Uterus (tissue), 4 donors: ENCODE data around the gene CDH16. TPM values are rescaled to one million over a fixed set of nuclear protein-coding genes. Genes with fewer than 3 reads are reported as not detected.
"Not testable (repeated sequence)": the region's sequence is repeated elsewhere in the genome, so short reads cannot be mapped to it uniquely, and the experiment has no call there.

Experiments used
- DNase-seq, 2 donors: peaks; one replicate each; pipeline ENCODE4 v3.0.0-alpha.2; 2019 to 2020
- H3K27ac ChIP-seq, 2 donors: fragments of 200-600 bp; sonication (generic); 1 replicate in 1 of 2; 2 replicates in 1 of 2; pipeline ENCODE4 v1.5.1; 2016 to 2018
- H3K27me3 ChIP-seq, 2 donors: fragments of 200-600 bp; sonication (generic); one replicate each; pipeline ENCODE4 v1.5.1; 2018 to 2019; ENCODE audit warnings: control low read depth in 1 of 2
- H3K36me3 ChIP-seq, 2 donors: fragments of 200-600 bp; sonication (generic); one replicate each; pipeline ENCODE4 v1.5.1; 2019; ENCODE audit warnings: control low read depth in 1 of 2
- H3K4me1 ChIP-seq, 2 donors: fragments of 200-600 bp; sonication (generic); one replicate each; pipeline ENCODE4 v1.5.1; 2018 to 2019; ENCODE audit warnings: control low read depth in 1 of 2
- H3K4me3 ChIP-seq, 2 donors: fragments of 200-600 bp; sonication (generic); 1 replicate in 1 of 2; 2 replicates in 1 of 2; pipeline ENCODE4 v1.5.1; 2018 to 2019; ENCODE audit warnings: mild to moderate bottlenecking in 1 of 2
- H3K9me3 ChIP-seq, 2 donors: fragments of 200-600 bp; sonication (generic); one replicate each; pipeline ENCODE4 v1.5.1; 2019; ENCODE audit warnings: control low read depth in 1 of 2
- POLR2A ChIP-seq, 2 donors: fragments of 450-650 bp; IDR thresholded peaks; one replicate each; pipeline ENCODE4 v1.6.1; 2016; ENCODE audit warnings: antibody characterized with exemption in 2 of 2, mild to moderate bottlenecking in 1 of 2, moderate library complexity in 1 of 2
- intact Hi-C: fragments of 100-400 bp; cut with DNase I; formaldehyde crosslinking; loops from one replicate; pipeline ENCODE4 v1.15.1; 2023; ENCODE audit warnings: low total_unique reads
- total RNA-seq, 4 donors: library from RNA; depleted of rRNA in 3 of 4; stranded (reverse); fragments of >200 nt in 3 of 4; gene quantifications; one replicate each; pipeline versions ENCODE4 v1.1.0 to v1.2.4, GENCODE V29; 2014 to 2023
- TF ChIP-seq, protein P1 (sequence below), 4 experiments: fragments of 200-600 bp in 2 of 4; fragments of 450-650 bp in 2 of 4; sonication (generic) in 2 of 4; IDR thresholded peaks; one replicate each; pipeline ENCODE4 v1.5.1; 2016 to 2019; ENCODE audit warnings: antibody characterized with exemption in 4 of 4, mild to moderate bottlenecking in 2 of 4, moderate library complexity in 1 of 4
- donor health status: DM: yes; HTN: yes; CAD: no.

Gene CDH16
- total RNA-seq, 4 donors from 2014 or later: 12.6 TPM; not detected in 3

DNA sequence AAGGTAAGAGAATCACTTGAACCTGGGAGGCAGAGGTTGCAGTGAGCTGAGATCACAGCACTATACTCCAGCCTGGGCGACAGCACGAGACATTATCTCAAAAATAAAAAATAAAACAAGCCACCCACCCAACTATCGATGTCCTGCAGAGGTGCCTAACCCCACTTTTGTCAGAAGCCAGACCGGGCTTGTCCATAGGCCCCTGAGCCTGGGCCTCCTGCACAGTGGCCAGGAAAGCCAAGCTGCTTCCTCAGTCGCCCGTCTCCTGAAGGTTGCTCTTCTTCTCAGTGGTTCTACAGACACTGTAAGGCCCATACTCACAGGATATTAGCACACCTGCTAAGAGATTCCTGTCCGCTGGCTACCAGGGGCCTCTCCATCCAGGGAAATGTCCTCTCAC lies 27.9 kb upstream of the CDH16 start:
- peaks cover 0 to 7% of the 10 kb centered on the region in 2 donors for H3K4me1 ChIP-seq
- TF ChIP-seq, protein P1, sequence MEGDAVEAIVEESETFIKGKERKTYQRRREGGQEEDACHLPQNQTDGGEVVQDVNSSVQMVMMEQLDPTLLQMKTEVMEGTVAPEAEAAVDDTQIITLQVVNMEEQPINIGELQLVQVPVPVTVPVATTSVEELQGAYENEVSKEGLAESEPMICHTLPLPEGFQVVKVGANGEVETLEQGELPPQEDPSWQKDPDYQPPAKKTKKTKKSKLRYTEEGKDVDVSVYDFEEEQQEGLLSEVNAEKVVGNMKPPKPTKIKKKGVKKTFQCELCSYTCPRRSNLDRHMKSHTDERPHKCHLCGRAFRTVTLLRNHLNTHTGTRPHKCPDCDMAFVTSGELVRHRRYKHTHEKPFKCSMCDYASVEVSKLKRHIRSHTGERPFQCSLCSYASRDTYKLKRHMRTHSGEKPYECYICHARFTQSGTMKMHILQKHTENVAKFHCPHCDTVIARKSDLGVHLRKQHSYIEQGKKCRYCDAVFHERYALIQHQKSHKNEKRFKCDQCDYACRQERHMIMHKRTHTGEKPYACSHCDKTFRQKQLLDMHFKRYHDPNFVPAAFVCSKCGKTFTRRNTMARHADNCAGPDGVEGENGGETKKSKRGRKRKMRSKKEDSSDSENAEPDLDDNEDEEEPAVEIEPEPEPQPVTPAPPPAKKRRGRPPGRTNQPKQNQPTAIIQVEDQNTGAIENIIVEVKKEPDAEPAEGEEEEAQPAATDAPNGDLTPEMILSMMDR (IDR thresholded peaks at IDR 0.05): no peak
- no peak for TF ChIP-seq POLR2A (IDR thresholded peaks at IDR 0.05)
- no peaks in the 10 kb centered on the region for H3K27me3 ChIP-seq
- DNase-seq: no peak
- intact Hi-C loops: no loop called here
- no peak overlapping the region for H3K27ac ChIP-seq
- no peak overlapping the region for H3K4me3 ChIP-seq
- no peaks in the 10 kb centered on the region for H3K36me3 ChIP-seq
- H3K9me3 ChIP-seq: no peaks in the 10 kb centered on the region

DNA sequence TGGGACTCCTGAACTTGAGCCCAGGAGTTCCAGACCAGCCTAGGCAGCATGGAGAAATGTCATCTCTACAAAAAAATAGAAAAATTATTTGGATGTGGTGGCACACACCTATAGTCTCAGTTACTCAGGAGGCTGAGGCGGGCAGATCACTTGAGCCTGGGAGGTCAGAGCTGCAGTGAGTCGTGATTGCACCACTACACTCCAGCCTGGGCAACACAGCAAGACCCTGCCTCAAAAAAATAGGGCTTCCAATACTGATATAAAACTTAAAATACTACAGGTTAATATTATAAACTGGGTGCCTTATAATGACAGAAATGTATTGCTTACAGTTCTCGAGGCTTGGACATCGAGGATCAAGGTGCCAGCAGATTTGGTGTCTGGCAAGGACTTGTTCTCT lies 27.3 kb upstream of the CDH16 start:
- no peak for DNase-seq
- Histone ChIP-seq H3K4me3 (no peak overlapping the region), H3K27me3 (no peaks in the 10 kb centered on the region), H3K4me1 (peaks cover 0 to 7% of the 10 kb centered on the region in 2 donors), H3K36me3 (no peaks in the 10 kb centered on the region), H3K27ac (no peak overlapping the region), H3K9me3 (no peaks in the 10 kb centered on the region)
- TF ChIP-seq POLR2A (IDR thresholded peaks at IDR 0.05): no peak
- TF ChIP-seq, protein P1 (IDR thresholded peaks at IDR 0.05): no peak
- intact Hi-C loops: no loop called here

DNA sequence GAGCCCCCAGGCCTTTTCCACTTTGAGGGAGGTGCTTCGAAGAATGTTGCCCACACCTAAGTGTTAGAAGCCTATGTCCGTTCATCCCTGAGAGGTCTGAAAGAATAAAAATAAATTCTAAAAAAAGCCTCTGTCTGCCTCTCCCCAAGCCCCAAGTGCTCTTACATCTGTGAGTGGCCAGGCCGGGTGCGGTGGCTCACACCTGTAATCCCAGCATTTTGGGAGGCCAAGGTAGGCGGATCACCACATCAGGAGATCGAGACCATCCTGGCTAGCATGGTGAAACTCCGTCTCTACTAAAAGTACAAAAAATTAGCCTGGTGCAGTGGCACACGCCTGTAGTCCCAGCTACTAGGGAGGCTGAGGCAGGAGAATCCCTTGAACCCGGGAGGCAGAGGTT lies 26.3 kb upstream of the CDH16 start:
- H3K27ac ChIP-seq, H3K9me3 ChIP-seq, DNase-seq, H3K4me3 ChIP-seq, H3K4me1 ChIP-seq, H3K27me3 ChIP-seq, H3K36me3 ChIP-seq, intact Hi-C loops: not testable (repeated sequence)

DNA sequence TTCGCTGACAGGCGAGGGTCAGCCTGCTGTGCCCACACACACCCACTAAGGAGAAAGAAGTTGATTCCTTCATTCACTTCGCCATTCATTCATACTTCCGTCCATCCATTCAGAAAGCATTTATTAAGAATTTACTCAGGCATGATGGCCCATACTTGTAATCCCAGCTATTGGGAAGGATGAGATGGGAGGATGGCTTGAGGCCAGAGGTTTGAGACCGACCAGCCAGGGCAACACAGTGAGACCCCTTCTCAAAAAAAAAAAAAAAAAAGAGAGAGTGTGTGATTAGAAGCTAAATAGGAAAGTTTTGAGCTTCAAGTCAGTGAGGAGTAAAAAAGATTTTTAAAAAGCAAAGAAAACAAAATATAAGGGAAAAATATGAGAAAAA lies 25.4 kb upstream of the CDH16 start:
- no peak overlapping the region for H3K4me3 ChIP-seq
- H3K27ac ChIP-seq: no peak overlapping the region
- no peak for TF ChIP-seq POLR2A (IDR thresholded peaks at IDR 0.05)
- DNase-seq: no peak
- intact Hi-C loops: no loop called here
- no peaks in the 10 kb centered on the region for H3K27me3 ChIP-seq
- H3K4me1 ChIP-seq: peaks cover 0 to 6% of the 10 kb centered on the region in 2 donors
- H3K9me3 ChIP-seq: no peaks in the 10 kb centered on the region
- no peaks in the 10 kb centered on the region for H3K36me3 ChIP-seq

DNA sequence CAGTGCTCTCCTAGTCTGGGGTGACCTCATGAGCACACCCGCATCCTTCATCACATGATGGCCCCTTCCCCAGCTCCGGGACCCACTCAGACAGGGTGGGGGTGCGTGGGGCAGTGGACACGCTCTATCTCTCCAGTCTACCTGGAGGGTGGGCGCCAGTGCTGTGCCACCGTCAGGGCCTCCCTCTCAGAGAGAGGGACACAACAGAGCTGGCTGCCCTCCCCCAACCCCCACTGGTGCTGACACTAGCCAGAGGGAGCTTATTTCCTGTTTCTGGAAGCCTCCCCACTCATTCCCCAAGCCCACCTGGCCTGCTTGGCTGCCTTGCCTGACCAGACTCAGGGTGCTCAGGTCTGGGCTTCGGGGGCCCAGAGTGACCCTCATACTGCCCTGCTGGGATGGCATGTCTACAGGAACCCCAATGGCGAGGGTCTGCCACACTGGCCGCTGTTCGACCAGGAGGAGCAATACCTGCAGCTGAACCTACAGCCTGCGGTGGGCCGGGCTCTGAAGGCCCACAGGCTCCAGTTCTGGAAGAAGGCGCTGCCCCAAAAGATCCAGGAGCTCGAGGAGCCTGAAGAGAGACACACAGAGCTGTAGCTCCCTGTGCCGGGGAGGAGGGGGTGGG lies 24.9 kb upstream of the CDH16 start:
- H3K36me3 ChIP-seq: no peaks in the 10 kb centered on the region
- no peak overlapping the region for H3K4me3 ChIP-seq
- DNase-seq: no peak
- peaks cover 0 to 1% of the 10 kb centered on the region in 2 donors for H3K4me1 ChIP-seq
- TF ChIP-seq POLR2A (IDR thresholded peaks at IDR 0.05): no peak
- TF ChIP-seq, protein P1 (IDR thresholded peaks at IDR 0.05): no peak
- no peak overlapping the region for H3K27ac ChIP-seq
- no peaks in the 10 kb centered on the region for H3K27me3 ChIP-seq
- H3K9me3 ChIP-seq: no peaks in the 10 kb centered on the region
- intact Hi-C loops: no loop called here

DNA sequence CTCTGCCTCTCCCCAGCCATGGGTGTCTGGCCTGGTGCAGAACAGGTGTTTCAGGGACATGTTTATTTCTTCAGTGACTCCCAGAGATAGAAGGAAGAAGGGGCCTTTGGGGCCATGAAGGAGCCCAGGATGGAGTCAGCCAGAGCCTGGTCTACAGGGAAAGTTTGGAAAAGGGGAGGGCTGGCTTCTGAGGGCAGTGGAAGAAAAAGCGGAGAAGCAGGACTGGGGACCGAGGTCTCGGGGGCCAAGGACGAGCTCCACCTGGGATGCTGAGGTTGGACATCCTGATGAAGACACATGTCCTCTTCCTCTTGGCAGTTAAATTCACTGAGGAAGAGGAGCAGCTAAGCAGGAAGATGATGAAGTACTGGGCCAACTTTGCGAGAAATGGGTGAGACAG lies 24.3 kb upstream of the CDH16 start:
- no peak overlapping the region for H3K4me3 ChIP-seq
- intact Hi-C loops: no loop called here
- TF ChIP-seq POLR2A (IDR thresholded peaks at IDR 0.05): no peak
- TF ChIP-seq, protein P1 (IDR thresholded peaks at IDR 0.05): no peak
- H3K4me1 ChIP-seq: no peaks in the 10 kb centered on the region
- no peaks in the 10 kb centered on the region for H3K27me3 ChIP-seq
- DNase-seq: no peak
- no peaks in the 10 kb centered on the region for H3K9me3 ChIP-seq
- H3K36me3 ChIP-seq: no peaks in the 10 kb centered on the region
- no peak overlapping the region for H3K27ac ChIP-seq
